GM19467 (cell line): ENCODE measurements around the gene MYO3B.
"Not testable (repeated sequence)": the region's sequence is repeated elsewhere in the genome, so short reads cannot be mapped to it uniquely, and the experiment has no call there.

Source experiments
- ATAC-seq: cut with Tn5 transposase; IDR thresholded peaks from one replicate; pipeline ENCODE4 v1.9.1; 2021; ENCODE audit warnings: mild to moderate bottlenecking, moderate library complexity; ENCODE audit not compliant: unreplicated experiment

Gene MYO3B

GRCh38 chr2:170401187-170401586 lies 223.2 kb downstream of the MYO3B start:
- ATAC-seq = no peak

GRCh38 chr2:170404846-170405245 lies 226.9 kb downstream of the MYO3B start:
- ATAC-seq = no peak

- ATAC-seq = no peak
Measured at GRCh38 chr2:170405326-170405725, 227.4 kb downstream of the MYO3B start.

- ATAC-seq = no peak
Measured at GRCh38 chr2:170408461-170409163, 230.7 kb downstream of the MYO3B start.

GRCh38 chr2:170409164-170409535 lies 231.2 kb downstream of the MYO3B start:
- ATAC-seq = no peak

- ATAC-seq = no peak
Measured at GRCh38 chr2:170411660-170412059, 233.7 kb downstream of the MYO3B start.

- ATAC-seq = no peak
Measured at GRCh38 chr2:170420961-170421687, 243.2 kb downstream of the MYO3B start.

- no peak for ATAC-seq
Measured at GRCh38 chr2:170423919-170424318, 246.0 kb downstream of the MYO3B start.

- no peak for ATAC-seq
Measured at GRCh38 chr2:170425281-170425751, 247.4 kb downstream of the MYO3B start.

- no peak for ATAC-seq
Measured at GRCh38 chr2:170428868-170429267, 250.9 kb downstream of the MYO3B start.

- ATAC-seq = no peak
Measured at GRCh38 chr2:170432823-170433222, 254.9 kb downstream of the MYO3B start.

GRCh38 chr2:170433448-170433847 lies 255.5 kb downstream of the MYO3B start:
- ATAC-seq = no peak

GRCh38 chr2:170434396-170434795 lies 256.4 kb downstream of the MYO3B start:
- ATAC-seq = not testable (repeated sequence)

GRCh38 chr2:170434900-170435621 lies 257.1 kb downstream of the MYO3B start:
- no peak for ATAC-seq

- ATAC-seq = no peak
Measured at GRCh38 chr2:170436077-170436943, 258.4 kb downstream of the MYO3B start.

GRCh38 chr2:170446078-170446477 lies 268.1 kb downstream of the MYO3B start:
- no peak for ATAC-seq

- ATAC-seq = no peak
Measured at GRCh38 chr2:170449034-170449433, 271.1 kb downstream of the MYO3B start.

- no peak for ATAC-seq
Measured at GRCh38 chr2:170454471-170455372, 276.8 kb downstream of the MYO3B start.

GRCh38 chr2:170455617-170456426 lies 277.9 kb downstream of the MYO3B start:
- no peak for ATAC-seq
